Fibroblast of lung (primary cell): ENCODE results near the gene NOCT. TPM values are rescaled to one million over a fixed set of nuclear protein-coding genes. Genes with fewer than 3 reads are reported as not detected.
"Not testable (repeated sequence)": the region's sequence is repeated elsewhere in the genome, so short reads cannot be mapped to it uniquely, and the experiment has no call there.

ENCODE experiments used
- DNase-seq, 2 donors: peaks; one replicate each; pipeline versions ENCODE4 v3.0.0 to v3.0.0-alpha.2; 2010; ENCODE audit warnings: low read depth in 2 of 2
- H2AFZ ChIP-seq: 2 replicates; pipeline ENCODE4 v1.5.1; 2012; ENCODE audit warnings: low read length, control low read depth, inconsistent platforms
- H3K27ac ChIP-seq: 2 replicates; pipeline ENCODE4 v1.5.1; 2011; ENCODE audit warnings: low read length, control low read depth; ENCODE audit not compliant: insufficient read depth
- H3K27me3 ChIP-seq: 2 replicates; pipeline ENCODE4 v1.5.1; 2011; ENCODE audit warnings: mild to moderate bottlenecking, low read length; ENCODE audit not compliant: control insufficient read depth, insufficient read depth
- H3K36me3 ChIP-seq: 2 replicates; pipeline ENCODE4 v1.5.1; 2011; ENCODE audit warnings: low read length; ENCODE audit not compliant: control insufficient read depth, insufficient read depth
- H3K4me1 ChIP-seq: 2 replicates; pipeline ENCODE4 v1.5.1; 2011; ENCODE audit warnings: low read length; ENCODE audit not compliant: control insufficient read depth, insufficient read depth; ENCODE audit errors: extremely low read depth
- H3K4me2 ChIP-seq: 2 replicates; pipeline ENCODE4 v1.5.1; 2011; ENCODE audit warnings: low read length, control low read depth; ENCODE audit not compliant: insufficient read depth; ENCODE audit errors: extremely low read depth
- H3K4me3 ChIP-seq, 4 experiments: fragments of 200-600 bp in 1 of 4; sonication (generic) in 1 of 4; replicated peaks in 1 of 4; 2 replicates each; pipeline ENCODE4 v1.5.1; 2011 to 2016; ENCODE audit warnings: low read length in 4 of 4, low read depth in 3 of 4, mild to moderate bottlenecking in 3 of 4, control low read depth in 2 of 4, inconsistent platforms in 1 of 4, mixed read lengths in 1 of 4; ENCODE audit not compliant: insufficient read depth in 1 of 4; ENCODE audit errors: control extremely low read depth in 1 of 4
- H3K79me2 ChIP-seq: 2 replicates; pipeline ENCODE4 v1.5.1; 2012; ENCODE audit warnings: mild to moderate bottlenecking, low read length, inconsistent platforms; ENCODE audit not compliant: control insufficient read depth, insufficient read depth
- H3K9ac ChIP-seq: 2 replicates; pipeline ENCODE4 v1.5.1; 2011; ENCODE audit warnings: mild to moderate bottlenecking, low read length, control low read depth; ENCODE audit not compliant: insufficient read depth
- H3K9me3 ChIP-seq: 2 replicates; pipeline ENCODE4 v1.5.1; 2012; ENCODE audit warnings: low read depth, low read length; ENCODE audit not compliant: control insufficient read depth, insufficient read depth
- H4K20me1 ChIP-seq: 2 replicates; pipeline ENCODE4 v1.5.1; 2011; ENCODE audit warnings: low read length; ENCODE audit not compliant: control insufficient read depth, insufficient read depth; ENCODE audit errors: extremely low read depth
- EZH2 ChIP-seq: IDR thresholded peaks from 2 replicates; pipeline ENCODE4 v1.5.1; 2012; ENCODE audit warnings: low read length, control low read depth, mild to moderate bottlenecking; ENCODE audit errors: missing control alignments
- polyA plus RNA-seq, 2 donors: library from polyadenylated mRNA; depleted of rRNA in 1 of 2; stranded (reverse) in 1 of 2; unstranded in 1 of 2; fragments of >200 nt; gene quantifications; 2 replicates each; pipeline ENCODE4 v1.2.1, GENCODE V29; 2011 to 2012; ENCODE audit warnings: missing spikeins in 1 of 2
- total RNA-seq: library from RNA; depleted of rRNA; stranded (reverse); fragments of >200 nt; gene quantifications from 2 replicates; pipeline ENCODE4 v1.2.1, GENCODE V29; 2014
- TF ChIP-seq, protein P1 (sequence below), 2 donors: IDR thresholded peaks in 1 of 2; conservative IDR thresholded peaks in 1 of 2; 1 replicate in 1 of 2; 2 replicates in 1 of 2; pipeline ENCODE4 v1.5.1; 2011 to 2012; ENCODE audit warnings: low read length in 2 of 2, control low read depth in 1 of 2, inconsistent platforms in 1 of 2, low read depth in 1 of 2, mild to moderate bottlenecking in 1 of 2

The NOCT gene
- total and polyA plus RNA-seq, 2 donors (not counting 1 experiment from before 2014, with no cell fraction given): 6.4 to 13.2 TPM

- Histone ChIP-seq H2AFZ (no peak overlapping the region), H3K36me3 (no peaks in the 10 kb centered on the region)
Observed at GRCh38 chr4:139005774-139006173, 9.8 kb upstream of the NOCT start.

GRCh38 chr4:139007640-139008039 is 7.9 kb upstream of the NOCT start:
- Histone ChIP-seq H3K27me3 (no peaks in the 10 kb centered on the region), H3K4me1 (no peaks in the 10 kb centered on the region), H3K9ac (no peak overlapping the region), H3K36me3 (no peaks in the 10 kb centered on the region), H3K27ac (no peak overlapping the region), H4K20me1 (no peaks in the 10 kb centered on the region), H3K4me2 (no peak overlapping the region), H3K79me2 (no peaks in the 10 kb centered on the region), H3K9me3 (no peaks in the 10 kb centered on the region), H2AFZ (no peak overlapping the region), H3K4me3 (no peak overlapping the region)
- DNase-seq: peak in 1 of 2 donors; percentile 29
- TF ChIP-seq, protein P1, sequence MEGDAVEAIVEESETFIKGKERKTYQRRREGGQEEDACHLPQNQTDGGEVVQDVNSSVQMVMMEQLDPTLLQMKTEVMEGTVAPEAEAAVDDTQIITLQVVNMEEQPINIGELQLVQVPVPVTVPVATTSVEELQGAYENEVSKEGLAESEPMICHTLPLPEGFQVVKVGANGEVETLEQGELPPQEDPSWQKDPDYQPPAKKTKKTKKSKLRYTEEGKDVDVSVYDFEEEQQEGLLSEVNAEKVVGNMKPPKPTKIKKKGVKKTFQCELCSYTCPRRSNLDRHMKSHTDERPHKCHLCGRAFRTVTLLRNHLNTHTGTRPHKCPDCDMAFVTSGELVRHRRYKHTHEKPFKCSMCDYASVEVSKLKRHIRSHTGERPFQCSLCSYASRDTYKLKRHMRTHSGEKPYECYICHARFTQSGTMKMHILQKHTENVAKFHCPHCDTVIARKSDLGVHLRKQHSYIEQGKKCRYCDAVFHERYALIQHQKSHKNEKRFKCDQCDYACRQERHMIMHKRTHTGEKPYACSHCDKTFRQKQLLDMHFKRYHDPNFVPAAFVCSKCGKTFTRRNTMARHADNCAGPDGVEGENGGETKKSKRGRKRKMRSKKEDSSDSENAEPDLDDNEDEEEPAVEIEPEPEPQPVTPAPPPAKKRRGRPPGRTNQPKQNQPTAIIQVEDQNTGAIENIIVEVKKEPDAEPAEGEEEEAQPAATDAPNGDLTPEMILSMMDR (conservative IDR thresholded peaks at IDR 0.05 in 1 of 2, IDR thresholded peaks at IDR 0.05 in 1 of 2; ENCODE audit: low read depth in 1 of 2, low read length in 2 of 2): no peak
- no peak for TF ChIP-seq EZH2

More at GRCh38 chr4:139005774-139006173, 9.8 kb upstream of the NOCT start:
- Histone ChIP-seq H3K9ac (no peak overlapping the region), H3K27me3 (no peaks in the 10 kb centered on the region), H3K4me3 (no peak overlapping the region), H3K4me1 (no peaks in the 10 kb centered on the region), H3K79me2 (no peaks in the 10 kb centered on the region), H3K27ac (no peak overlapping the region), H4K20me1 (no peaks in the 10 kb centered on the region), H3K9me3 (no peaks in the 10 kb centered on the region), H3K4me2 (no peak overlapping the region)
- TF ChIP-seq EZH2: no peak
- TF ChIP-seq, protein P1 (conservative IDR thresholded peaks at IDR 0.05 in 1 of 2, IDR thresholded peaks at IDR 0.05 in 1 of 2; ENCODE audit: low read depth in 1 of 2, low read length in 2 of 2): no peak
- DNase-seq: no peak

DNA sequence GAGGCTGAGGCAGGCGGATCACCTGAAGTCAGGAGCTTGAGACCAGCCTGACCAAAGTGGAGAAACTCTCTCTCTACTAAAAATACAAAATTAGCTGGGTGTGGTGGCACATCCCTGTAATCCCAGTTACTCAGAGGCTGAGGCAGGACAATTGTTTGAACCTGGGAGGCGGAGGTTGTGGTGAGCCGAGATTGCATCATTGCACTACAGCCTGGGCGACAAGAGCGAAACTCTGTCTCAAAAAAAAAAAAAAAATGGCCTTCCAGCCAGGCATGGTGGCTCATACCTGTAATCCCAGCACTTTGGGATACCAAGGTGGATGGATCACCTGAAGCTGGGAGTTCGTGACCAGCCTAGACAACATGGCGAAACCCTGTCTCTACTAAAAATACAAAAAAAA is 7.3 kb upstream of the NOCT start:
- H3K4me3 ChIP-seq, H3K4me1 ChIP-seq, H3K4me2 ChIP-seq, H4K20me1 ChIP-seq, H3K79me2 ChIP-seq, DNase-seq, H3K27ac ChIP-seq, H3K9ac ChIP-seq, H3K36me3 ChIP-seq, H3K9me3 ChIP-seq, H2AFZ ChIP-seq, H3K27me3 ChIP-seq: not testable (repeated sequence)
